C4-2B (cell line): ENCODE measurements around the gene ZNF710.

ENCODE experiments used
- H3K27ac ChIP-seq: fragments of 450-650 bp; 2 replicates; pipeline ENCODE4 v1.5.1; 2017
- ZFX ChIP-seq: fragments of 450-650 bp; IDR thresholded peaks from 2 replicates; pipeline ENCODE4 v1.6.1; 2017
- TF ChIP-seq, protein P1 (sequence below): fragments of 450-650 bp; conservative IDR thresholded peaks from 2 replicates; pipeline ENCODE4 v1.5.1; 2017; ENCODE audit warnings: mild to moderate bottlenecking

The ZNF710 gene

DNA sequence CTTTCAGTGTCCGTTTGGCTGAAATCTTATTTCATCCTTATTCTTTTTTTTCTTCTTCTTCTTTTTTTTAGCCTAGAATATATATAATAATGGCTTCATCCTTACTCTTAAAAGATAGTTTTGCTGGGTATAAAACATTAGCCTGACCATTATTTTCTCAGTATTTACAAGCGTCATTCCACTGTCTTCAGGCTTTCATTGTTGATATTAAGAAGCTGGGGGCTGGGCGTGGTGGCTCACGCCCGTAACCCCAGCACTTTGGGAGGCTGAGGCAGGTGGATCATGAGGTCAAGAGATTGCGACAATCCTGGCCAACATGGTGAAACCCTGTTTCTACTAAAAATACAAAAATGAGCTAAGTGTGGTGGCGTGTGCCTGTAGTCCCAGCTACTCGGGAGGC, 10.6 kb downstream of the ZNF710 start:
- H3K27ac ChIP-seq = no peak overlapping the region
- no peak for TF ChIP-seq ZFX
- TF ChIP-seq, protein P1, sequence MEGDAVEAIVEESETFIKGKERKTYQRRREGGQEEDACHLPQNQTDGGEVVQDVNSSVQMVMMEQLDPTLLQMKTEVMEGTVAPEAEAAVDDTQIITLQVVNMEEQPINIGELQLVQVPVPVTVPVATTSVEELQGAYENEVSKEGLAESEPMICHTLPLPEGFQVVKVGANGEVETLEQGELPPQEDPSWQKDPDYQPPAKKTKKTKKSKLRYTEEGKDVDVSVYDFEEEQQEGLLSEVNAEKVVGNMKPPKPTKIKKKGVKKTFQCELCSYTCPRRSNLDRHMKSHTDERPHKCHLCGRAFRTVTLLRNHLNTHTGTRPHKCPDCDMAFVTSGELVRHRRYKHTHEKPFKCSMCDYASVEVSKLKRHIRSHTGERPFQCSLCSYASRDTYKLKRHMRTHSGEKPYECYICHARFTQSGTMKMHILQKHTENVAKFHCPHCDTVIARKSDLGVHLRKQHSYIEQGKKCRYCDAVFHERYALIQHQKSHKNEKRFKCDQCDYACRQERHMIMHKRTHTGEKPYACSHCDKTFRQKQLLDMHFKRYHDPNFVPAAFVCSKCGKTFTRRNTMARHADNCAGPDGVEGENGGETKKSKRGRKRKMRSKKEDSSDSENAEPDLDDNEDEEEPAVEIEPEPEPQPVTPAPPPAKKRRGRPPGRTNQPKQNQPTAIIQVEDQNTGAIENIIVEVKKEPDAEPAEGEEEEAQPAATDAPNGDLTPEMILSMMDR = no peak

DNA sequence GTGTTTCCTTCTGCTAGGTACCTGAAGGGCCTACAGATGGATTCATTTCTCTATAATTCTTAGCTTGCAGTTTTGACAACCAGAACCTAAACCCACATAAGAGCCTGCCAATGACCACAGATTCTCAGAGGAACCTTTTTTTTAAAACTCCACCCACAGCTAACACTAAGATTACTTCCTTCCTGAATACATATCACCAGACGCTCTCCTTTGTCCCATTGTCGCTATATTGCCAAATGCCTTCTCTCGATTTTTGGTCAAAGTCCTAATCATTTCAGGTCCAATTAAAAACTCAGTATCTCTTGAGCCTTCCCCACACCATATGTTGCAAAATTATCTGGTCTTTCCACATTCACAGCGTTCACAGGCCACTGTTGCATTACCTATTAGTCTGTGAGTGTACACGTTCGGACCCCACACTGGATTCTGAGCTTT, 12.4 kb downstream of the ZNF710 start:
- TF ChIP-seq ZFX = no peak
- H3K27ac ChIP-seq = no peak overlapping the region

DNA sequence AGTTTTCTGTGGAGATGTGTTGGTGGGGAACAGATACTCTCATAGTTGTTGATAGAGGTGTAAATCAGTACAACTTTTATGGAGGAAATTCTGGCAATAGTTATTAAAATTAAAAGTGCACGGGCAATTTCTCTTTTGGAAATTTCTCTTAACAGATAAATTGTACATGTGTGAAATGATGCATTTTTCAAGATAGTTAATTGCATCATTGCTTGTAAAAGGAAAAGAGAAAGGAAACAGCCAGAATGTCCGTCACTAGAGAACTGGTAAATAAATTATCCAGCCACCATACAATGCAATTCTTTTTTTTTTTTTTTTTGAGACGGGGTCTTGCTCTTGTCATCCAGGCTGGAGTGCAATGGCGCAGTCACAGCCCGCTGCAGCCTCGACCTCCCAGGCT, 14.2 kb downstream of the ZNF710 start:
- no peak overlapping the region for H3K27ac ChIP-seq

DNA sequence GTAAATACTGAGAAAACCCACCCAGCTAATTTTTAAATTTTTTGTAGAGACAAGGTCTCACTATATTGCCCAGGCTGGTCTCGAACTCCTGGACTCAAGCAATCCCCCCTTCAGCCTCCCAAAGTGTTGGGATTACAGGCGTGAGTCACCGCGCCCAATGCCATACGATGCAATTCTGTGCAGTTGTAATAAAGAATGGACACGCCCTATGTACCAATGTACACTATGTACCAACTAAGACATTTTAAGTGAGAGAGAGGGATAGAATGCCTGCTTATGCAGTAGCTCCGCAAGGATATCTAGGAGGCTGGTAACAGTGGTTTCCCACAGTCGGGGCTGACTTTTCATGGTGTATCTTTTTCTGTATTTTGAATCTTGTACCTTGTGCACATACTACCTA, 14.6 kb downstream of the ZNF710 start:
- TF ChIP-seq, protein P1 = no peak
- no peak for TF ChIP-seq ZFX
- H3K27ac ChIP-seq = no peak overlapping the region

More for the DNA sequence above, 14.2 kb downstream of the ZNF710 start:
- TF ChIP-seq, protein P1 = no peak

DNA sequence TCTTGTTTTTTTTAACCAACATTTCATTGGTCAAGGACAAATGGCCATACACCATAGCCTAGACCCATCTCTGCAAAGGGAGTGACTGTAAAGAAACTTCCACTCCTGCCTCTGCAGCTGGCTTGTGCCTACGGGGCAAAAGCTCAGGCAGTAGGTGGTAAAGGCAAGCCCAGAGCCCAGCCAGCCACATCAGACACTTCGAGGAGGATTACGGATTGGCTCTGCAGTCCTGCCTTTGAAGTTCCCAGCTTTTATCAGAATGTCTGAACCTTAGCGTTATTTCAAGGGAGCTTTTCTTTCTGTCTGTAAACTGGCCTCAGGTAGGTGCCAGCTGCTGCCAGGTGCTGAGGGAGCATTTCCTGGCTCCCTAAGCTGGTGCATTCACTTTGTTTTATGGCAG, 15.6 kb downstream of the ZNF710 start:
- no peak overlapping the region for H3K27ac ChIP-seq
- TF ChIP-seq ZFX = no peak
- TF ChIP-seq, protein P1 = no peak

DNA sequence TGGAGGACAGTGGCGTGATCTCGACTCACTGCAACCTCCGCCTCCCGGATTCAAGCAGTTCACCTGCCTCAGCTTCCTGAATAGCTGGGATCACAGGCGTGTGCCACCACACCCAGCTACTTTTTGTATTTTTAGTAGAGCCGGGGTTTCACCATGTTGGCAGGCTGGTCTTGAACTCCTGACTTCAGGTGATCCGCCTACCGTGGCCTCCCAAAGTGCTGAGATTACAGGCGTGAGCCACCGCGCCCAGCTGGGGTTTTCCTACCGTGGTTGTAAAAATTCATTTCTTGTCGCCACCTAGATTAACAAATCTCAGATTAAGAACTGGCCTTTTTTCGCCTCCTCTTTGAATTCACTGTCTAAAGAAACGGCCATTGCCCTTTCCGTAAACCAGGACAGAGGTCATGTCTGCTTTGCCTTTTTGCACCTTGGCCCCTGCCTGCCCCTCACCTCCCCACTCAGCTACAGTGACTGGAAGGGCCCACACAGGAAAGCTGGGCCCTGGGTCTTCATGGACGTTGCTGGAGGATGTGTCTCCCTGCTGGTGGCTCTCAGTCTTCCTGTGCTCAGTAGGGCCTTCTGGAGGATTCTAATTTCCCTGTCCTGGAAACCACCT, 17.2 kb downstream of the ZNF710 start:
- TF ChIP-seq, protein P1 = no peak
- no peak for TF ChIP-seq ZFX
- H3K27ac ChIP-seq = no peak overlapping the region

DNA sequence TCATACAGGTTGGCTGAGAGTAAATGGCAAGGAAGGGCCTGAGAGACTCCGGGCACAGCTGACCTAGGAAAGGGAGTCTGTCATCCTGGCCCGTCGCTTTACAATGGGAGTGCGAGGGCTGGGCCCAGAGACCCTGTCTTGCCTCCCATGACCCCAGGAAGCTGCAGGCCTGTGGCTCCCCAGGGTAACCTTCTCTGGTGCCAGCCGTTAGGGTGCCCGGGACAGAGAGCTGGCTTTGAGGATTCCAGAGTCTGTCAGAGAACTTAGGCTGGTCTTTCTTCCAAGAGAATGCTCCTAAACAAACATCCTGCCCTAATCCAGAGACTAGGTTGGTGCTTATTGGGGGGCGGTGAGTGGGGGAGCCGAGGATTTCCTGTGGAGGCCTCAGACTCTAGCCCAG, 18.5 kb downstream of the ZNF710 start:
- no peak for TF ChIP-seq ZFX
- TF ChIP-seq, protein P1 = no peak
- no peak overlapping the region for H3K27ac ChIP-seq
